B cell (primary cell): ENCODE results near the gene STX18. TPM values are rescaled to one million over a fixed set of nuclear protein-coding genes. Genes with fewer than 3 reads are reported as not detected.
A peak's percentile ranks its signal among the peaks of the same experiment; 100 is the strongest.
"Not testable (repeated sequence)": the region's sequence is repeated elsewhere in the genome, so short reads cannot be mapped to it uniquely, and the experiment has no call there.

Experiments
- ATAC-seq: fragments of 200-7000 bp; cut with Tn5 transposase; one replicate; pipeline ENCODE4 v1.10.0; 2021; ENCODE audit warnings: low read depth, mild to moderate bottlenecking, moderate number of reproducible peaks, moderate library complexity
- CTCF ChIA-PET: fragments of 350-600 bp; sonication (Branson Sonifier 250); formaldehyde crosslinking; loops from one replicate; lab custom pipeline; 2021; ENCODE audit warnings: antibody characterized with exemption, inconsistent platforms; lab: Charles Lee
- POLR2A ChIA-PET: fragments of 350-600 bp; sonication (Branson Sonifier 250); formaldehyde crosslinking; loops from one replicate; lab custom pipeline; 2021; ENCODE audit warnings: antibody characterized with exemption; lab: Charles Lee
- DNase-seq: peaks from one replicate; pipeline ENCODE4 v3.0.0; 2013
- H2AFZ ChIP-seq: 2 replicates; pipeline ENCODE4 v1.6.1; 2012; ENCODE audit warnings: mild to moderate bottlenecking, low read depth, low read length; ENCODE audit not compliant: insufficient read depth, poor library complexity, severe bottlenecking
- H3K27ac ChIP-seq, 2 donors: 1 replicate in 1 of 2; 2 replicates in 1 of 2; pipeline ENCODE4 v1.5.1; 2012 to 2013; ENCODE audit warnings: low read length in 2 of 2, mild to moderate bottlenecking in 2 of 2, moderate library complexity in 1 of 2
- H3K27me3 ChIP-seq, 4 experiments: fragments of 200-600 bp in 1 of 4; sonication (generic) in 1 of 4; replicated peaks in 1 of 4; 1 replicate in 2 of 4; 2 replicates in 2 of 4; pipeline versions ENCODE4 v1.6.1 to v1.7.0; 2013 to 2016; ENCODE audit warnings: low read length in 3 of 4, mild to moderate bottlenecking in 2 of 4, mixed read lengths in 1 of 4, moderate library complexity in 1 of 4; ENCODE audit not compliant: insufficient read depth in 4 of 4, control insufficient read depth in 3 of 4; ENCODE audit errors: control extremely low read depth in 1 of 4
- H3K36me3 ChIP-seq, 2 experiments: replicated peaks in 1 of 2; 1 replicate in 1 of 2; 2 replicates in 1 of 2; pipeline versions ENCODE4 v1.6.1 to v1.7.1; 2013; ENCODE audit warnings: low read length in 1 of 2; ENCODE audit not compliant: insufficient read depth in 2 of 2, control insufficient read depth in 1 of 2; ENCODE audit errors: control extremely low read depth in 1 of 2, extremely low read depth in 1 of 2
- H3K4me1 ChIP-seq, 2 donors: fragments of 200-600 bp in 1 of 2; sonication (generic) in 1 of 2; 1 replicate in 1 of 2; 2 replicates in 1 of 2; pipeline versions ENCODE4 v1.5.1 to v1.6.1; 2013 to 2017; ENCODE audit warnings: low read length in 2 of 2; ENCODE audit not compliant: control insufficient read depth in 2 of 2, insufficient read depth in 2 of 2
- H3K4me2 ChIP-seq: replicated peaks from 2 replicates; pipeline ENCODE3; 2012; ENCODE audit warnings: mild to moderate bottlenecking, low read depth, low read length; ENCODE audit not compliant: poor library complexity, severe bottlenecking
- H3K4me3 ChIP-seq, 5 experiments: fragments of 200-600 bp in 1 of 5; sonication (generic) in 1 of 5; 1 replicate in 3 of 5; 2 replicates in 2 of 5; pipeline versions ENCODE4 v1.5.1 to v1.7.0; 2011 to 2016; ENCODE audit warnings: low read length in 4 of 5, mild to moderate bottlenecking in 4 of 5, low read depth in 2 of 5, control low read depth in 1 of 5, moderate library complexity in 1 of 5; ENCODE audit not compliant: insufficient read depth in 1 of 5; ENCODE audit errors: control extremely low read depth in 1 of 5, extremely low read depth in 1 of 5
- H3K79me2 ChIP-seq: fragments of 200-600 bp; sonication (generic); one replicate; pipeline ENCODE4 v1.6.0; 2016; ENCODE audit warnings: low read length; ENCODE audit not compliant: control insufficient read depth, insufficient read depth
- H3K9ac ChIP-seq: fragments of 200-600 bp; sonication (generic); 2 replicates; pipeline ENCODE4 v1.6.1; 2017; ENCODE audit warnings: mild to moderate bottlenecking, low read length, moderate library complexity
- H3K9me3 ChIP-seq, 3 donors: one replicate each; pipeline versions ENCODE4 v1.6.1 to v1.7.1; 2013; ENCODE audit warnings: low read length in 2 of 3; ENCODE audit not compliant: control insufficient read depth in 2 of 3, insufficient read depth in 1 of 3; ENCODE audit errors: control extremely low read depth in 1 of 3
- H4K20me1 ChIP-seq: 2 replicates; pipeline ENCODE4 v1.6.0; 2012; ENCODE audit warnings: mild to moderate bottlenecking, low read length; ENCODE audit not compliant: insufficient read depth, control insufficient read depth, poor library complexity, severe bottlenecking
- H3K27ac Mint-ChIP-seq: one replicate; pipeline ENCODE4 v1.8.0; 2021; ENCODE audit warnings: mixed read lengths
- H3K27me3 Mint-ChIP-seq: one replicate; pipeline ENCODE4 v1.8.0; 2021; ENCODE audit warnings: mixed read lengths
- H3K4me1 Mint-ChIP-seq: one replicate; pipeline ENCODE4 v1.8.0; 2021; ENCODE audit warnings: mixed read lengths
- H3K4me3 Mint-ChIP-seq: one replicate; pipeline ENCODE4 v1.8.0; 2021; ENCODE audit warnings: mixed read lengths
- H3K9me3 Mint-ChIP-seq: one replicate; pipeline ENCODE4 v1.8.0; 2022; ENCODE audit warnings: mixed read lengths; ENCODE audit not compliant: insufficient read depth
- CTCF ChIP-seq: fragments of 200-600 bp; IDR thresholded peaks from one replicate; pipeline ENCODE4 v1.8.0; 2022; ENCODE audit warnings: antibody characterized with exemption, mild to moderate bottlenecking
- EZH2 ChIP-seq: IDR thresholded peaks from 2 replicates; pipeline ENCODE4 v1.6.1; 2012; ENCODE audit warnings: borderline replicate concordance, low read depth, mild to moderate bottlenecking, moderate library complexity, low read length; ENCODE audit not compliant: insufficient read depth, poor library complexity, severe bottlenecking
- WGBS: methylation state at CpG from one replicate; pipeline ENCODE4 v1.1.5; 2013; ENCODE audit warnings: missing lambda C conversion rate; ENCODE audit not compliant: insufficient coverage; 5-methylcytosine and 5-hydroxymethylcytosine counted together
- intact Hi-C: fragments of 100-400 bp; cut with micrococcal nuclease; formaldehyde crosslinking; loops from one replicate; pipeline ENCODE4 v1.10.0; 2022
- polyA plus RNA-seq: library from polyadenylated mRNA; depleted of rRNA; stranded (reverse); fragments of >200 nt; gene quantifications from 2 replicates; pipeline ENCODE4 v1.2.3, GENCODE V29; 2012
- total RNA-seq, 2 donors: library from RNA; stranded (reverse); fragments of 120-200 nt in 1 of 2; gene quantifications; 1 replicate in 1 of 2; 2 replicates in 1 of 2; pipeline versions ENCODE4 v1.2.3 to v1.2.4, GENCODE V29; 2013 to 2022

Gene STX18
- total and polyA plus RNA-seq, 2 donors (not counting 1 experiment from before 2014, with no cell fraction given) = 20.3 to 33.6 TPM

- POLR2A ChIA-PET = no interaction called here
- H3K79me2 ChIP-seq = no peaks in the 10 kb centered on the region
- peaks cover 16% of the 10 kb centered on the region for H3K4me1 Mint-ChIP-seq
- CTCF ChIA-PET = interaction anchor here (1.1 to 1.8 kb wide), 5 partner anchors 9 to 86 kb away, joined by 3 to 10 read pairs (median 3); partner anchors contain the start of gene STX18
- 97% methylated on average over 3 of the region's 5 CpGs for WGBS
- no peak for TF ChIP-seq CTCF
- no peaks in the 10 kb centered on the region for H3K36me3 ChIP-seq
- H3K27me3 Mint-ChIP-seq = no peaks in the 10 kb centered on the region
- ATAC-seq = no peak
- no peak overlapping the region for H3K27ac ChIP-seq
- peaks cover 11 to 12% of the 10 kb centered on the region in 2 donors for H3K4me1 ChIP-seq
- no peak overlapping the region for H2AFZ ChIP-seq
- no peak for DNase-seq
- no peaks in the 10 kb centered on the region for H3K27me3 ChIP-seq
- H3K4me3 Mint-ChIP-seq = peak overlapping the region; percentile 85
- no peak overlapping the region for H3K4me2 ChIP-seq
- intact Hi-C loops = no loop called here
- no peaks in the 10 kb centered on the region for H4K20me1 ChIP-seq
- H3K9me3 ChIP-seq = no peaks in the 10 kb centered on the region
- no peak overlapping the region for H3K9ac ChIP-seq
- H3K9me3 Mint-ChIP-seq = no peaks in the 10 kb centered on the region
- H3K4me3 ChIP-seq = no peak overlapping the region
- no peak overlapping the region for H3K27ac Mint-ChIP-seq
Observed at GRCh38 chr4:4574052-4574451, 32.2 kb upstream of the STX18 start.

GRCh38 chr4:4572821-4573220 lies 31.0 kb upstream of the STX18 start:
- Histone ChIP-seq H3K4me3 (no peak overlapping the region), H4K20me1 (no peaks in the 10 kb centered on the region), H3K4me1 (peaks cover 11 to 12% of the 10 kb centered on the region in 2 donors), H3K79me2 (no peaks in the 10 kb centered on the region), H3K27ac (no peak overlapping the region), H2AFZ (no peak overlapping the region), H3K27me3 (no peaks in the 10 kb centered on the region), H3K9ac (no peak overlapping the region), H3K36me3 (no peaks in the 10 kb centered on the region), H3K4me2 (no peak overlapping the region), H3K9me3 (no peaks in the 10 kb centered on the region)
- ATAC-seq (no peak), DNase-seq (no peak)
- Mint-ChIP-seq H3K4me3 (no peak overlapping the region), H3K9me3 (no peaks in the 10 kb centered on the region), H3K27me3 (no peaks in the 10 kb centered on the region), H3K27ac (no peak overlapping the region), H3K4me1 (peaks cover 16% of the 10 kb centered on the region)
- ChIA-PET POLR2A (no interaction called here), CTCF (no interaction called here)
- TF ChIP-seq CTCF (no peak), EZH2 (no peak)
- intact Hi-C loops = no loop called here
- 100% methylated on average over 1 of the region's 2 CpGs for WGBS

- H3K79me2 ChIP-seq, H3K4me1 ChIP-seq, H3K27me3 Mint-ChIP-seq, H3K9me3 Mint-ChIP-seq, H3K27me3 ChIP-seq, H3K4me3 Mint-ChIP-seq, H3K27ac ChIP-seq, DNase-seq, H4K20me1 ChIP-seq, POLR2A ChIA-PET, H3K4me1 Mint-ChIP-seq, intact Hi-C loops, H3K4me2 ChIP-seq, H2AFZ ChIP-seq, CTCF ChIA-PET, H3K9me3 ChIP-seq, H3K4me3 ChIP-seq, H3K36me3 ChIP-seq, ATAC-seq, H3K27ac Mint-ChIP-seq, H3K9ac ChIP-seq: not testable (repeated sequence)
- no CpG with 5 or more reads among the region's 4 CpGs for WGBS
Observed at GRCh38 chr4:4569861-4570260, 28.0 kb upstream of the STX18 start.
